ENCODE data around the gene ISG20.

Gene ISG20

DNA sequence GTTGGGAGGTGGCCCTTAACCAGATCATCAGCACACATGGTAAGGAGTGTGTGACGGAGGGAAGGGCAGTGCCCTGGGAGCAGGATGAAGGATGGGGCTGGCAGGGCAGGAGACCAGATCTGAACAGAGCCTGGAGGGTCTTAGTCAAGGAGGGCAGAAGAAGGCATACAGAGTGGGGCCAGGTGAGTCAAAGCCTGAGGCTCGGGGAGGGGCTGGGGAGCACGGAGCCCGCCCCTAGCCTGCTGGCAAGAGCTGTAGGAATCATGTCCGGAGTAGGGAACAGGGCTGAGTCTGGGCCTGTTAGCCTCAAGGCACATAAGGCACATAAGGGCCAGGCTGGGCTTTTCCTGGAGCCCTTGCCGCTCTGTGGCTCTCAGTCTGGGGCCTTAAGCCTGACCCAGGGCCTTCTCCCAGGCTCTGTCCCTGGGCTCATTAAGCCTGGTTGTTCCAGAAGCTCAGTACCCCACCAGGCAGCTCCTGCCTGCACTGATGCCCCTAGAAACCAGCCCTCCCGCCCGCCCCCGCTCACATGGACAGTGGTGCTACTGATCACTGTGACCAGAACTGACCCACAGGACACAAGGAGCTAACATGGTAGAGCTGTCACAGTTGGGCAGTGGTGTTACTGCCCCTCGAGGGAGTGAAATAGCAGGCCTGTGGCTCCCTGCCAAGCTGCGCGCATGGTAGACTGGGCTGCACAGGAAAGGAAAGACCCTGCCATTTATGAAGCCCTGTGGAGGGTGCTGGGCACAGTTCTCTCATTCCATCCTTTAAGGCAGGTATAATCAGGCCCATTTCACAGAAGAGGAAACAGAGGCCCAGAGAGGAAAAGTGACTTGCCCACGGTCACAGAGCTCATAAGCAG, 14.6 kb downstream of the ISG20 start:
- no peak for DNase-seq (ENCODE audit: low read depth, low spot score)

DNA sequence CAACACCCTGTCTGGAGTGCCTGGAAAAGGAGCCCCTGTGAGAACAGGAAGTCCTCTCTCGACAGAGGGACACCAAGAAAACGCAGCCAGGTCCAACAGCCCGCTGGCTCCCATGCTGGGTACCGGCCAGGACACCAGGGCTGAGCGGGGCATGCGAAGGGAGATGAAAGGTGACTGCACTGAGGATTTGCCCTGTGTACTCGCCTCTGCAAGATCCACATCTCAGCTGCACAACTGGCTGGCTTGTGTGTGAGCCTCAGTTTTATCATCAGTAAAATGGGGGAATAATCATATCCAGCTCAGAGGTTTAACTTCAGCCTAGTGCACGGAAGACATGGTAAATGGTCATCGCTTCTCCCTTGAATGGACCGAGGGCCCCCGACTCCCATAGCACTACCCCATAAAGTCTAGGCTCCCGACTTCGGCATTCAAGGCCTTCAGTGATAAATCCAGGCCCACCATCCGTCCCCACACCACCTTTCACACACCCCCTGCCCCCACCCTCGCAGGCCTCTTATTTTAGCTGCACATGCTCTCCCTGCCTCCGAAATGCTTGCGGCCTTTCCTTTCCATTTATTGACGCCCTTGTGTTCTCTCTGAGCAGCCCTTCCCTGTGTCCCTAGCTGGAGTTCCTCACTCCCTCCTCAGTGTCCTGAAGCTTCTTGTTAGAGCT, 15.8 kb downstream of the ISG20 start:
- DNase-seq (ENCODE audit: low read depth, low spot score): no peak

DNA sequence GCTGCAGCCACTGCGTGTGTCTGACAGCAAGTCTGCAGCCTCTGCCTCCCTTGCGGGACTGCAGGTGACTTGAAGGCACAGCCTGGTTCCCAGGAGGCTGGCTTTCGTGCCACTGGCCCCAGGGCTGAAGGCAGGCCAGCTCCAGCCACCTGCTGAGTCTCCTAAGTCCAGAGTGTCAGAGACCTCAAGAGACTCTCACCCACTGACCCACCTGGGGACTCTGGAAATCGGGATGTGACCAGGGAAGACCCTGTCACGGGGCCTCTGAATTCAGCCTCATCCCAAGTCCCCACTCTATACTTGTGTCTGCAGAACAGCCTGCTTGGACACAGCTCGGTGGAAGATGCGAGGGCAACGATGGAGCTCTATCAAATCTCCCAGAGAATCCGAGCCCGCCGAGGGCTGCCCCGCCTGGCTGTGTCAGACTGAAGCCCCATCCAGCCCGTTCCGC, 16.3 kb downstream of the ISG20 start:
- DNase-seq (ENCODE audit: low read depth, low spot score): no peak

DNA sequence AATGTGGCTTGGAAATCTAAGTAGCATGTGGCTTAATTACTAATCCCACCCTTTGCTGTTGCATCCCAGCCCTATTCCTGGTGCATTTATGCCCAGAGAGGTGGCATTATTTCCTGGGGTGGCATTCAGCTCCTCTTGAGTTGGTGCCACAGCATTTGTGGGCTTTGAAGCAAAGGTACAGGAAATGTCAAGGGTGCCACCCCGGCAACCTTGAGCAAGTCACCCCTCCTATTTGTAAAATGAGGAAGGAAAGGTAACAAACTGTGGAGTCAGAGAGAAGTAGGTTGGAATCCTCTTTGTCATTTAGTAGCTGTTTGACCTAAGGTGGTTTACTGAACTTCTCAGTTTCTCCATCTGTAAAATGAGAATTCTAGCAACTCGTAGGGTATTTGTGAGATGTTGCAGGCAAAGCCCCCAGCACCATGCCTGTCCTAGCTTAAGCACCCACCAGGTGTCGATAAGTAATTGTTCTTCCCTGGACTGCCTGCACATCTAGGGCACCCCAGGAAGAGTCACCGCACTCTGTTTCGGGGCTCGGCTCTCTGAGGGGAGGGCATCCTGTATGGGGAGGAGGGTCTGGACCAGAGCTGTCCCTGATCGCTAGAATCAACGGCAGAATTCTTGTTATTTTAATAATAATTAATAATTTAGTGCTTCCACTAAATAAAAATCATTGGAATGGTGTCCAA, 17.1 kb downstream of the ISG20 start:
- DNase-seq (ENCODE audit: low read depth, low spot score): no peak

DNA sequence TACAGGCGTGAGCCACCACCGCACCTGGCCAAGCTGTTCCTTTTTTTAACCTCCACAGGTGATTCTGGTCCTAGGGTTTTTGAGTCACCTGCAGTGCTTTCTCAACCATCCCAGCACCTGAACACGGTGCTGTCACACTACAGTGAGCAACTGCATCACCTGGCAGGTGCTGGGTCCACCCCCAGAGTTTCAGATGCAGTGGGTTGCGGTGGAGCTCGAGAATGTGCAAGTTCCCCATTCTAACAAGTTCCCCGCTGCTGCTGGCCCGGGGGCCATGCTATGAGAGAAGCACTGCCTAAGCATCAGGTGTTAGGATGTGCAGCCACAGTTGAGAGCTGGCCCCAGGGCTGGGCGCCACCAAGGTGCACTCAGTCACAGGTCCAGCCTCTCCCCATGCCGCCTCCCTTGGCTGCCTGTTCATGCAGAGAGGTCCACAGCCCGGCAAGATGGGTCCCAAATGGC, 18.0 kb downstream of the ISG20 start:
- DNase-seq (ENCODE audit: low read depth, low spot score): no peak

DNA sequence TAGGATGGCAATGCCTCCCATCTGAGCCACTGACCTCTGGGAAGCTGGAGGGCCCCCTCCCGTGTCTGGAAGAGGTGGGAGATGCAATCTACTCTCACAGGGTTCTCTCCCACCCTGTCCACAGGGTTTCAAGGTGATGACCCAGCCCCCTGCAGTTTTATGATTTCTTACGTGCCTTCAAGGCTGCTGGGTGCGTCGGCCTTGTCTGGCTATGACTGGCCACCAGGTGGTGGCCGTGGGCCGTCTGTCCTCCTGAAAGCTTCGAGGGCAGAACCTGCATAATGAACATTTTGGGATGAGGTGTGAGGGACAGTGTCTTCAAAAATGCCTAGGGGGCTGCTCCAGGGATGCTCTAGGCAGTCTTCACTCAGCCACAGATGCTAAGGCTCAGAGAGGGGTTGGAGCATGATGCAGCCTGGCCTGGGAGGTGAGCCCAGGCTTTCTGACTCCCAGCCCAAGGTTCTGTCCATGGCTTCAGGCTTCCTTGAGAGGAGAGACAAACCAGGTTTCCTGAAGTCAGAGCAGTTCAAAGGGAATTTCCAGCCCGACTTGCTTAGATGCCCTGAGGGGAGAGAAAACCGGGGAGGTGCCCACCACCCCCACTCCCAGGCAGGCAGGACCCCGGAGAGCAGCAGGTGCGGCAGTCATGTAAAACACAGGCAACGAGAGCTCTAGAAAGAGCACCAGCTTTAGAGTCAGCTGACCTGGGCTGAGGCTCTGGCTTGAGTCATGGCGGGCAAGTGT, 18.7 kb downstream of the ISG20 start:
- DNase-seq (ENCODE audit: low read depth, low spot score): no peak

DNA sequence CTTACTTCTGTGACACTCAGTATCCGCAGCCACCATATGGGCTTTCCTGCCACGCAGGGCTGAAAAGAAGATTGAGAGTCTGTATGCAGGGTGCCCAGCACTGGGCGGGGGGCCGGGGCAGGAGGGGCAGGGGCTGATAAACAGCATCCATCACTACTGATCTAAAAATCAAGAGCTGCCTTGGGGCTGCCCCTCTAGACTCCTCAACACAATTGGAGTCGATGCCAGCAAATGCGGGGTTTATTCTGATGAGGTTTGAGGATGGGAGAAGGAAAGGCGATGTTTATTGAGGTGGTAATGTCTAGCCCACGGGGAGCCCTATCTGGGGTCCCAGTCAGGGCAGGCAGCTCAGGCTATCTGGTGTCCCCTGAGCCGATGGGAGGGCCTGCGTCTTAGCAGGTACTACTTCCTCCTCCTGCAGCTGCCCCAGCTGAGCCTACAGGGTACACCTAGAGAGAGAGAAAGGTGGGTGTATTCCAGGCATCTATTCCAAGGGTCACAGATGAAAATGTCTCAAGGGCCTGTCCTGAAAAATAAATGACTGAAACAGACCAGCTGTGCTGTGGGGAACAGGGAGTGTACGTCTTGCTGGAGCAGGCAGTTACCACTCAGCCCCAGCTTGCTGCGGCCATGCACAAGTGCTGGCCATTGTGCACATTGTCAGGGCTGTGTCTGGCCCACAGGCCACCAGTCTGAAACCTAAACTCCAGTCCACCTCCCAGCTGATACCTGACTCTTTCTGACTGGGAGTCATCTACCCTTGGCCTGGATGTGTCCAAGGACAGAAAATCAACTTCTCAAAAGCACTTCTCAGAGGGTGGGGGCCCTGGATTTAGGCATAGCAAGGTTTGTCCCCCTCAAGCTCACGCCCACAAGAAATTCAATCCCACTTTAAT, 19.5 kb downstream of the ISG20 start:
- DNase-seq (ENCODE audit: low read depth, low spot score): no peak

DNA sequence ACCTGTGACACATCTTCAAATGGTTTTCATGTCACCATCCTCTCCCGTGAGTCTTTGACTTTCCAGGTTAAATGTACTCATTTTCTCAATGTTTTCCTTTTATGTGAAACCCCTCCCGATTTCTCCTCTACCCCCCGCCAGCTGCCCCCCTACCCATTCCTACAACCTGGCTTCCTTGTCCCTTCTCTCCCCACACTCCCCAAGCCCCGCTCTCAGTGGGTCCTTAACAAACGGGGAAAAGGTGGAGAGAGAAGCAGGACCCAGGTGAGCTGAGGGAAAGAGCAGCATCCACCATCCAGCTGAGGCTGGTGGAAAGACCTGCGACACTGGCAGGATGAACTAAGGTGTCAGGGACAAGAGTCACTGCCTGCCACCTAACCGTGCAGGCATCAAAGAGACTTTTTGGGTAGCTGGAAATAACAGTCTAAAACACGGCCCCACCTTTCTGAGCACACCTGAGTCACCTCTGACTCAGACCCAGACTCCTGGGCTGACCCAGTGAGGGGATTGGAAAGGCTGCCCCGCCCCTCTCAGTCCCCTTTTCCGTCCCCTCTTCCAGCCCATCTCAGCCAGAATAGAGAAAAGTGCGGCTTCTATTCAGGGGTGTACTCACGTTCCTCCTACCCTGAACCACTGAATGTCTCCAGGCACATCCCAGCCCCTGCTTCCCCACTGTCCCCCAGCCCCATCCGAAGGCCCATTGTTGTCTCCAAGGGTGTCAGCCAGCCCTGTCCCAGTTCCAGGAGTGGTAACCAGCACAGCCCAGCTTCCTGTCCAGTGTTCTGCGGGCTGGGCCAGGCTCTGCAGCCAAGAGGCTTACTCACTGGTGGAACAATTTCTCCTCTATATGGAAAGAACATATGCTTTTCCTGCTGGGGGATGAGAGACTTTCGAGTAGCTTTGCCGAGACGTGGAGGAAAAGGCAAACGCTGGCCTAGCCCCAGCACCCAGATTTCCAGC, 20.4 kb downstream of the ISG20 start:
- DNase-seq (ENCODE audit: low read depth, low spot score): no peak

DNA sequence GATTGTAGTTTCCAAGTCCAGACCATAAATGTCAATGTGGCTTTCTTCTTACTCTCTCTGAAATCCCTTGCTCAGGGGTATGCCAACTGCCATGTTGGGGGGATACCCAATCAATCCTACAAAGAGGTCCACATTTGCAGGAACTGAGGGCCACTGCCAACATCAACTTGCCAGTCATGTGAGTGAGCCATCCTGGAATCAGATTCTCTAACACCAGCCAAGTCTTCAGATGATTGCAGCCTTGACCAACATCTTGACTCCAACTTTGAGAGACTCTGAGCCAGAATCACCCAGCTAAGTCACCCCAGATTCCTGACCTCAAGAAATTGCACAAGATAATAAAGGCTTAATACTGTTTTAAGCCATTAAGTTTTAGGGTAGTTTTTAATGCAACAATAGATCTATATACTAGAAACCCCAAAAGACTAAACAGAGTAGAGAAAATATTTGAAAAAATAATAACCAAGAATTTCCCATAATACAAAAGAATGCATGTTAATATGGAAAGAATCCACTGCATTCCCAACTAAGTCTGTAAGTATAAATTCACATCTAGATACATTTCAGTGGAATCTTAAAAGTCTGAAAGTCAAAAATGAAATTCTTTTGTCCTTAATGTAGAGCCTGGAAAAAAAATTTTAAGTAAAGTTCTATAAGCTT, 22.4 kb downstream of the ISG20 start:
- DNase-seq (ENCODE audit: low read depth, low spot score): no peak

DNA sequence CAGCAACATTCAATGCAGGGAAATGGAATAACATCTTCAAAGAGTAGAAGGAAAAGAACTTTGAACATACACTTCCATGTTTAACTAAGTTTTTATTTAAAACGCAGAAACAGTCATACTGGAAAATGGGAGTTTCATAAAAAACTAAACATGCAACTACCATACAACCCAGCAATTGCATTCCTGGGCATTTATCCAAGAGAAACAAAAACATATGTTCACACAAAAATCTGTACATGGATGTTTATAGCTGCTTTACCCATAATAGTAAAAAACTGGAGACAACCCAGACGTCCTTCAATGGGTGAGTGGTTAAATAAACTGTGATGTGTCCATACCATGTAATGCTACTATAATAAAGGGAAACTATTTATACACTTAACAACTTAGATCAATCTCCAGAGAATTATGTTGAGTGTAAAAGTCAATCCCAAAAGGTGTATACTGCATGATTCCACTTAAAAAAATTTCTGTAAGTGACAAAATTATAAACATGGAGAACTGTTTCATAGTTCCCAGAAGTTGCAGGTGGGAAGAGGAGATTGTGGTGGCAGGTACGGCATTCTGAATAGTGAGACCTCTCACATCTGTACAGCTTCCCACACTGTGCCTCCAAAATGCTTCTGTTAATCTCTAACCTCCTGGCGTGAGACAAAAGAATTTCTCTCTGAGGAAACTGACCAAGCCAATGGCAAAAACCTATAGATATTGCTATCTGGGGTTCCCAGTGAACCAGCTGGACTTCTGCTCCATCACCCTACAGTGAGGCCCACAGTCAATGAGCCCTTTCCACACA, 23.1 kb downstream of the ISG20 start:
- DNase-seq (ENCODE audit: low read depth, low spot score): no peak

DNA sequence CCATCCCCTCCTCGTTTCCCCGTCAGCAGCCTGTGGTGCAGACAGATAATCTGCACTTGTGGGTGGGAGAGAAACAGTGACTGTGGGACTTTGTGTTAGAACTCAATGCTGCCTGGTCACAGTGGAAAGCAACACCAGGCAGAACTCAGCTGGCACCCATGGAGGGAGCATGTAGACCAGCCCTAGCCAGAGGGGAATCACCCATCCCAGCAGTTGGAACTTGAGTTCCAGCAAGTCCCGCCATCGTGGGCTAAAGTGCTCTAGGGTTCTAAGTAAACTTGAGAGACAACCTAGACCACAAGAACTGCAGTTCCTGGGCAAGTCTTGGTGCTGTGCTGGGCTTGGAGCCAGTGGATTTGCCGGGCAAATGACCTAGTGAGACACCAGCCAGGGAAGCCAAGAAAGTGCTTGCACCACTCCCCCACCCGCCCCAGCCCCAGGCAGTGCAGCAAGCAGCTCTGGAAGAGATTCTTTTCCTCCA, 24.4 kb downstream of the ISG20 start:
- DNase-seq (ENCODE audit: low read depth, low spot score): no peak

DNA sequence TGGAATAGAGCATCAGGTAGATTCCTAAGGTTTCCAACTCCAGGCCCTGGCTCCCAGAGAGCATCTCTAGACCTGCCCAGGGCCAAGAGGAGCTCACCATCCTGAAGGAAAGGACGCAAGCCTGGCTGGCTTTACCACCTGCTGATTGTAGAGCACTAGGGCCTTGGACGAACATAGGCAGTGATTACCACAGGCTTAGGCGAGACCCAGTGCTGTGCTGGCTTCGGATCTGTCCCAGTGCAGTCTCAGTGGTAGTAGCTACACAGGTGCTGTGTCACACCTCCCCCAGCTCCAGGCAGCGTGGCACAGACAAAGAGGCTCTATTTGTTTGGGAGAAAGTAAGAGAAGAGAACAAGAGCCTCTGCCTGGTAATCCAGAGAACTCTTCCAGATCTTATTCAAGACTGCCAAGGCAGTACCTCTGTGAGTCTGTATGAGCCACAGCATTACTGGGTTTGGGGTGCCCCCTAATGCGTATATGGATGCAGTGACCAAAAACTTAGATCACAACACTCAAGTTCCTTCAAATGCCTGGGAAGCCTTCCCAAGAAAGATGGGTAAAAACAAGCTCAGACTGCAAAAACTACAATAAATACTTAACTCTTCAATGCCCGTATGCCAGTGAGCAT, 25.4 kb downstream of the ISG20 start:
- no peak for DNase-seq (ENCODE audit: low read depth, low spot score)

DNA sequence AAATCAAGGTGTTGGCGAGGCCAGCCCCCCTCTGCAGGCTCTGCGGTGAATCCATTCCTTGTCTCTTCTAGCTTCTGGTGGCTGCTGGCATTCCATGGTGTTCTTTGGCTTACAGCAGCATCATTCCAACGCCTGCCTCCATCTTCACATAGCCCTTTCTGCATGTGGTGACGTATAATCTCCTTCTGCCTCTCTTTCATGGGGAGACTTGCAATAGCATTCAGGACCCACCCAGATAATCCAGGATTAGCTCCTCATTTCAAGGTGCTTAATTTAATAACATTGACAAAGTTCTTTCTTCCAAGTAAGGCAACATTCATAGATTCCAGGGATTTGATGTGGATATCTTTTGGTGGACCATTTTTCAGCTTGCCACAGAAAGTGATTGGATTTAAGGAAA, 35.8 kb downstream of the ISG20 start:
- no peak for DNase-seq (ENCODE audit: low read depth, low spot score)

DNA sequence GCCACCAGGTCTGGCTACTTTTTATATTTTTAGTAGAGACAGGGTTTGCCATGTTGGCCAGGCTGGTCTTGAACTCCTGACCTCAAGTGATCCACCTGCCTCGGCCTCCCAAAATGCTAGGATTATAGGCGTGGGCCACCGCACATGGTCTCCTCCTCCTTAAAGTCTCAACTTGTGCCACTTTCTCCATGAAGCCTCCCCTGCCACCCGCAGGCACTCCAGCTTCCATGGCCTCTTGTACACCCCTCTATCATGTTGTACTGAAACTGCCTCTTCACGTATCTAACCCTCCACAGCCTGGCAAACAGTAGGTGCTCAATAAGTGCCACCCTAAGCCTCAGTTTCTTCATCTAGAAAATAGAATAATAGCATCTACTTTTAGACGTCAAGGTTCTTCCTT, 39.9 kb downstream of the ISG20 start:
- no peak for DNase-seq (ENCODE audit: low read depth, low spot score)

DNA sequence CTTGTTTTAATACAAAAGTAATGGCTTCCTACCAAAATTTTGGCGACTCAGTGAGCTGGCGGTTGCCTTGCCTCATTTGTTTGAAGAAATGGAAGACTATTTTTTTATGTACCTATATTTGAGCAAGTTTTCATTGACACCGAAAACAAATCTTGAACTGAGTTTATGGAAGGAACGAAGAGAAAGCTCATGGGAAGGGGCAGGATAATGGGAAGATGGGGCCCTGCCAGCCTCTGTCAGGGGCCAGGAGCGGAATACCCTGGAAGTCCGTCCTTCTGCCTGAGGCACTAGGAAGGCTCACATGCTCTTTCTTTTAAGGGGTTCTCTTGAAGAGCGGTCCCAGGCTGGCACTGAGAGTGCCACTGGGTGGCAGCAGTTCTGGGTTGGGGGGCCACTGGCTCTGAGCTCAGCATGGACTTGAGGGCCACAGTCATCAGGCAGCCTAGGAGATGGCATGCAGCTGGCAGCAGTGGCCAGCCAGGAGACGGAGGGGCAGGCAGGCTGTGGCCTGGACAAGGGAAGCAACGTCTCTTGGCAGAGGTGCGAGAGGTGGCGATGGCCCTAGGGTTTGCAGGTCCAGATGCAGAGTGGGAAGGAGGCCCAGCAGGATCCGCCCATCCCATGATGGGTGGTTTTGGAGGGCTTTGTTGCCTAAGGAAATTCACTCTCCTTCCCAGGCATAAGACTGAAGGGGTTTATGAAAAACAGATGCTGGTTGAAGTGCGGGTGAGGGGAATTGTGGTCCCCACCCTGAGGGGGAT, 41.6 kb downstream of the ISG20 start:
- no peak for DNase-seq (ENCODE audit: low read depth, low spot score)

DNA sequence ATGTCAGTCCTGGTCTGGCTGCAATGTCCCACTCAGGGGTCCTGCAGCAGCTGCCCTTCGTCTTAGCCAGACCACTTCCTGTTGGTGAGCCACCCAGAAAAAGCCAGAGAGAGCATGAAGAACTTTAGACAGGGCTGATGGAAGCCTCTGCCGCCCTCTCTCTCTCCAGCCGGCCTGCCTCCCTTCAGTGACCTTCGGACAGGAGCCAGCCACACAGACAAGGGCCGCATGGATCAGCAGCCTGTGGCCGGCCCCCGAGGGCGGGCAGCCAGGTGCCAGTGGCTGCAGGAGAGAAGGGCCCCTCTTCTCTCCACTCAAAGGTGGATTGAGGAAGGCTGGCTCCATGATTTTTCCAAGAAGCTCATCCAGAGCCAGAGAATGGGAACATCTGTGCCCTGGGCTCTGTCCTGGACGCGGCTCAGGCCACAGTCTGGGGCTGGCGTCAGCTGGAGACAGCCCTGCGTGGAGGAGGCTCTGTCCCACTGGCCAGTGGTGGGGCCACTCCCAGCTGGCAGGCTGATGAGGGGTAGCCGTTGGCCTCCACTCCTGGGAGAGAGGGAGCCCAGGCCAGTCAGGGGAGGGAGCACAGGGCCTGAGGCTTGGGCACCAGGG, 42.9 kb downstream of the ISG20 start:
- DNase-seq (ENCODE audit: low read depth, low spot score): no peak
